Left cardiac atrium (tissue), 4 donors: ENCODE results near the gene NLRP7. TPM values are rescaled to one million over a fixed set of nuclear protein-coding genes. Genes with fewer than 3 reads are reported as not detected.
"Not testable (repeated sequence)": the region's sequence is repeated elsewhere in the genome, so short reads cannot be mapped to it uniquely, and the experiment has no call there.

Source experiments
- ATAC-seq, 2 donors: fragments of 200-7000 bp; cut with Tn5 transposase; one replicate each; pipeline ENCODE4 v1.9.1; 2020; ENCODE audit warnings: mild to moderate bottlenecking in 2 of 2, moderate library complexity in 2 of 2
- DNase-seq: peaks from one replicate; pipeline ENCODE4 v3.0.0-alpha.2; 2020
- intact Hi-C, 2 donors: fragments of 100-400 bp; cut with DNase I; formaldehyde crosslinking; loops; one replicate each; pipeline versions ENCODE4 v1.14.1 to v1.15.1; 2022 to 2023
- total RNA-seq, 2 donors: library from RNA; stranded (reverse); fragmentation: NEBNext Ultra II Directional; extraction: Animal tissue kit (Norgen Biotek cat#: 25700); gene quantifications; one replicate each; pipeline ENCODE4 v1.2.1, GENCODE V29; 2021
- donor health status: DM: no; HTN: yes; CAD: no.
- donor health status: DM: no; HTN: yes; CAD: no; lungs with severe emphysema.
- donor health status: DM: yes; HTN: yes; CAD: no.
- donor health status: Dilated cardiomyopathy.

NLRP7 gene
- total RNA-seq, 2 donors from 2014 or later = not detected

DNA sequence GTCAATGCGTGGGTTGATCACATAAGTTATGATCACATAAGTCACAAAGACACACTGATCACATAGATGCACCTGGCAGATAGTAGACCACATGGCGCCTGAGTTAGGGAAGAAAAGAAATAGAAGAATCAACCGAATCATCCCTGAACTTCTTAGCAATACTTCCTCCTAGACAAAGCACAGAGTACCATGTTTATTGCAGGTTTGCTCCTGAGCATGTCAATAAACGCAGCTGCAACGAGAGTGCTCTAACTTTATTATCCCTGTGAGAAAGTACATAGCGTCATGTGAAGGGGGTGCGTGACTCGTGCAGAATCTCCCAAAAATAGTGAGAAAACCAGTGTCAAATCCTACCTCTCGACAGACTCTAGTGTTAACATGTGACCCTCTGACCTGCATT lies 24.1 kb downstream of the NLRP7 start:
- ATAC-seq = no peak
- no peak for DNase-seq
- intact Hi-C loops = no loop called here

DNA sequence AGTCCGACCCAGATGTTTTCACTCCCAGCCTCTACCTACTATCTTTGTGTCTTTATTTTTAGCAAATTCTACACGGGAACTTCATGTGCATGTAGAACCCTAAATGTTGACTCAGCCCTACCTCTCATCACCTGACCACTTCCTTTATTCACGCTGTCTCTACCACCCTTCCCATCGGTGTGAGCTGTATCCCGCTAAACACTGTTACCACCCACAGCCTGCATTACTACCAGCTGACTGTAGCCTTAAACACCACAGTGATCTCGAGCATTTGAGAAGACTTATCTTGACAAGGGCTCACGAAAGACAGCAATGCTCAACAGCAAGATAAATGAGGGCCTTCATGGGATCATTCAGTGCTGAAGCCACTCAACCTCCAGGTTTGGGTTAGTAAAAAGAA lies 26.2 kb downstream of the NLRP7 start:
- ATAC-seq (no peak), DNase-seq (no peak)
- intact Hi-C loops = no loop called here

DNA sequence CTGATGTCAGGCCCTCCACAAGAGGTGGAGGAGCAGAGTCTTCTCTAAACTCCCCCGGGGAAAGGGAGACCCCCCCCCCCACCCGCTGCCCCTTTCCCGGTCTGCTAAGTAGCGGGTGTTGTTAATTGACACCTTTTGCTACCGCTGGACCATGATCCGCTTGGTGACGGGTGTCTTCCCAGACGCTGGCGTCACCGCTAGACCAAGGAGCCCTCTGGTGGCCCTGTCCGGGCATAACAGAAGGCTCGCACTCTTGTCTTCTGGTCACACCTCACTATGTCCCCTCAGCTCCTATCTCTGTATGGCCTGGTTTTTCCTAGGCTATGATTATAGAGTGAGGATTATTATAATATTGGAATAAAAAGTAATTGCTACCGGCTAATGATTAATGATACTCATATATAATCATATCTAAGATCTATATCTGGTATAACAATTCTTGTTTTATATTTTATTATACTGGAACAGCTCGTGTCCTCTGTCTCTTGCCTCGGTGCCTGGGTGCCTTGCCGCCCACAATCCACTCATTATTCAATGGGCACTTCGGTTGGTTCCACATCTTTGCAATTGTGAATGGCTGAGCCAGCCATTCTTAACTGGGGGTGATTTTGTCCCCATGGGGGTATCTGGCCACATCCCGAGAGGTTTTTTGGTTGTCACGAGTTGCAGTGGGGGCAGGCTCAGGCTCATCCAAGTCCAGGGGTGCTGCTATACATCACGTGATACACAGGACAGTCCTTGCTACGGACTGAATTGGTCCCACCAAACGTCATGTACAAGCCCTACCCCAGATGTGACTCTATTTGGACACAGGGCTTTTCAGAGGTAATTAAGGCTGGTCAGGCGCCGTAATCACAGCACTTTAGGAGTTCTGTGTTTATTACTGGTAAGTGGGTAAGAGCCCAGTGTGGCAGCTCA lies 27.4 kb downstream of the NLRP7 start:
- DNase-seq, ATAC-seq, intact Hi-C loops: not testable (repeated sequence)

DNA sequence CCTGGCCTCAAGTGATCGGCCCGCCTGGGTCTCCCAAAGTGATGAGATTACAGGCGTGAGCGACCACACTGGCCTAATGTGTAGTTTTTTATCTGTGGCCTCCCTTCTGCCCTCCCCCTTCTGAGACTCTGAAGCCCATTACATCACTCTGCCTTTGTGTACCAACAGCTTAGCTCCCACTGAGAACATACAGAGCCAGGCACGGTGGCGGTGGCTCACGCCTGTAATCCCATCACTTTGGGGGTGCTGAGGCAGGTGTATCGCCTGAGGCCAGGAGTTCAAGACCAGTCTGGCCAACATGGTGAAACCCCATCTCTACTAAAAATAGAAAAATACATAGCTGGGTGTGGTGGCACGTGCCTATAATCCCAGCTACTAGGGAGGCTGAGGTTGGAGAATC lies 28.8 kb downstream of the NLRP7 start:
- intact Hi-C loops = no loop called here
- no peak for DNase-seq
- no peak for ATAC-seq

DNA sequence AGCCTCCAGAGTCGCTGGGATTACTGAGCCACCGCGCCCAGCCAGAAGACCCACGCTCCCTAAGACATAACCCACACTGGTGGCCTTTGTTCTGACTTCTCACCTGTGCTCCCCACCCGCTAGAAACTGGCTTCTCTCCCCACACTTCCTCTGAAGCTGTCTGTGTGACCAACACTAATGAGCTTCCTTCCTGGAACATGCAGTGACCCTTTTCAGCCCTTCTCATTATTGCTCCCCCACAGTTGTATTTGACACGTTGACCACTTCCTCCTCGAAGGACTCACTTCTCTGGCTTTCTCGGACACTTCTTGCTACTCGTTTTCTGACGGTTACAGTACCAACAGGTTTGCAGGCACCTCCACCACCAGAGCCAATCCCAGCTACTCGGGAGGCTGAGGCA lies 30.5 kb downstream of the NLRP7 start:
- ATAC-seq (no peak), DNase-seq (no peak)
- intact Hi-C loops = no loop called here

DNA sequence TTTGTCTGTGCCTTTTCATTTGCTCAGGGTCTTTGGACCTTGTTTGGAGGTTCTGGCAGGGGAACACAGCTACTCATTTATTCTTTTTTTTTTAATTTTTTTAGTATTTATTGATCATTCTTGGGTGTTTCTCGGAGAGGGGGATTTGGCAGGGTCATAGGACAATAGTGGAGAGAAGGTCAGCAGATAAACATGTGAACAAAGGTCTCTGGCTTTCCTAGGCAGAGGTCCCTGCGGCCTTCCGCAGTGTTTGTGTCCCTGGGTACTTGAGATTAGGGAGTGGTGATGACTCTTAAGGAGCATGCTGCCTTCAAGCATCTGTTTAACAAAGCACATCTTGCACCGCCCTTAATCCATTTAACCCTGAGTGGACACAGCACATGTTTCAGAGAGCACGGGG lies 39.4 kb downstream of the NLRP7 start:
- intact Hi-C loops, DNase-seq, ATAC-seq: not testable (repeated sequence)

DNA sequence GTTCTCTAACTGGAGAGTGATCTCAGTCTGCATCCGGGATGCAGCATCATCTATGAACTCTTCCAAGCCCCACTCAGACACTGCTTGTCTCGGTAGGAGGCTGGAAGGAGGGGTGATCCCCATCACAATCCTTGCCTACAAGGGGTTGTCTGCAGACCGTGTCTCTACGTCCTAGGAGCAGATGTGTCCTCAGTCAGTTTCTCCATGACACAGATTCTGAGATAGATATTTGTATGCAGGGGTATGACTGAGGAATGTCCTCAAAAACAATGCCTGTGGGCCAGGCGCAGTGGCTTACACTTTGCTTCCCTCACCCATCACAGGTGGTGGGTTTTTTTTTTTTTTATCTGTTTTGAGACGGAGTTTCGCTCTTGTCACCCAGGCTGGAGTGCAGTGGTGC lies 40.5 kb downstream of the NLRP7 start:
- no peak for DNase-seq
- no peak for ATAC-seq
- intact Hi-C loops = no loop called here

DNA sequence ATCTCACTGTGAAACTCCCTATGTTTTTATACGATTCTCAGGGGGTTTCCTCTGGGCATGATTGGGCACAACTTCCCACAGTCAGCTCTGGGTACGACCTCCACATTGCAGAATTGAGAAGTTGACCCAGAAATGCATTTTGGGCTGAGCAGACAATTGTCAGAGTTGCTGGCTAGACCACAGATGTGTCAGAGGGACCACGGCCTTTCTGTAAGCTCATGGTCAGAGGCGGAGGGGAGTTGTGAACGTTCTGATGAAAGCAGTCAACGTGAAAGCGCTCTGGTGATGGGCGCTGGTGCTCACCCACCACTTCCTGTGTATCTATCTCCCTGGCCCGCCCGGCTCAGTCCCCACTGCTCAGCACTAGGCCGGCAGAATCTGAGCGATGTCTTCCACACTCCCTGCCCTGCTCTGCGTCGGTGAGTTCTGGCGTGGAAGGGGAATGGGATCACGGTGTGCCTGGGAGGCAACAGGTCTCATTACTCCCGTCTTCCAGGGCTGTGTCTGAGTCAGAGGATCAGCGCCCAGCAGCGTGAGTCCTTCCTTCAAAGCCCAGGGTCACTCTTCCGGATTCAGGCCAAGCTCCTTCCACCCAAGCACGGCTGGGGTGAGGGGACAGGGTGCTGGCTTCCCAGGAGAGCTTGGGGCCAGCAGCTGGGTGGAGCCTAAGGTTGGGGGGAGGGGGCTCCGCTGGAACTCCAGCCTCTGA lies 41.4 kb downstream of the NLRP7 start, which contains the start of gene NCR1:
Gene NCR1 (plus strand): TSS at position 346 of the 709 bp plus-strand sequence. CDS start 40 bp downstream, at position 386.
- intact Hi-C loops = no loop called here
- ATAC-seq = no peak

DNA sequence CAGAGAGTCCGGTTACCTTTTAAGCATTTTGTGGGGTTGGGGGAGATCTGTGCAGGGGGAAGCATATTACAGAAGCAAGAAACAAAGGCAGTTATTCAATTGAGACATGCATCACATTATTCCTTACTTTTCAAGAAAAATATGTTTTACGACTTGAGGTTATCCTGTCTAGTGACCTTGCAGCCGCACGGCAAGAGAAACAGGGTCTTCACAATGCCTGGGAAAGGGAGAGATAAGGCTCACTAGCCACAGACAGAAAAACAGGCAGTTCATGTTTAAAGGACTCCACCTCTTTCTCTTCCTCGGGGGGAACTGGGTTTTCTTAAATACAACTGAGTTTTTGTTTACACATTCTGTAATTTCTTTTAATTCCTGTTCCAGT lies 41.9 kb downstream of the NLRP7 start:
- intact Hi-C loops = no loop called here
- ATAC-seq = no peak
- no peak for DNase-seq

More for the DNA sequence above, 41.4 kb downstream of the NLRP7 start, which contains the start of gene NCR1:
- DNase-seq = no peak

DNA sequence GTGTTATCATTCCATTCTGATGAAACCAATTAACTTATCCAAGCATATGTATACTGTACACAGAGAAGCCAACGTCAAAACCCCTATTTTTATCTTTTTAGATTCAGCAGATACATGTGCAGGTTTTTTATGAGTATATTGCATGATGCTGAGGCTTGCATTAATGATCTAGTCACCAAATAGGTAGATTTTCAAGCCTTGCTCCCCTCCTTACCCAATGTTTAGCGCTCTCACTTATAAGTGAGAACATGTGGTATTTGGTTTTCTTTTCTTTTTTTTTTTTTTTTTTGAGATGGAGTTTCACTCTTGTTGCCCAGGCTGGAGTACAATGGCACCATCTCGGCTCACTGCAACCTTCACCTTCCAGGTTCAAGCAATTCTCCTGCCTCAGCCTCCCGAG lies 43.1 kb downstream of the NLRP7 start:
- DNase-seq, ATAC-seq, intact Hi-C loops: not testable (repeated sequence)

DNA sequence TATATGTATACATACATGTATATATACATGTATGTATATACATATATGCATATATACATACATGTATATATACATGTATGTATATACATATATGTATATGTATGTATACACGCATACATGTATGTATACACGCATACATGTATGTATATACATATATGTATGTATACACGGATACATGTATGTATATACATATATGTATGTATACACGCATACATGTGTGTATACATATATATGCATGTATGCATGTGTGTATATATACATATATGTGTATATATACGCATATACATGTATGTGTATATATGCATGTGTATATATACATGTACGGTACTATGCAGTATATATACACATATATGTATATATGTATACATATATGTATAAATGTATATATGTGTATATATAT lies 44.0 kb downstream of the NLRP7 start:
- intact Hi-C loops = no loop called here
- DNase-seq = no peak
- no peak for ATAC-seq

DNA sequence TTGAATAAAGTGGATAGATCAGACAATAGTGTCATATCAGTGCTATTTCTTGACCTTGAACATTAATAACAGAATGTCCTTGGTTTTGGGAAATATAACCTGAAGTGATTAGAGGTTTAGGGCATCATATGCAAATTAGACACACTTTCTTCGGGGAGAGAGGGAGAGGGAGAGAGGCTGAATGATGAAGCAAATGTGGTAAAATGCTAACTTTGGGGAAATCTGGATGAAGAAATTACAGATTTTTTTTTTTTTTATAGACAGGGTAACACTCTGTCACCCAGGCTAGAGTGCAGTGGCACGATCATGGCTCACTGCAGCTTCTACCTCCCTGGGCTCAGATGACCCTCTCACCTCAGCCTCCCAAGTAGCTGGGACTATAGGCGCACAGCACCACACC lies 45.3 kb downstream of the NLRP7 start:
- intact Hi-C loops = no loop called here
- ATAC-seq = no peak
- no peak for DNase-seq

DNA sequence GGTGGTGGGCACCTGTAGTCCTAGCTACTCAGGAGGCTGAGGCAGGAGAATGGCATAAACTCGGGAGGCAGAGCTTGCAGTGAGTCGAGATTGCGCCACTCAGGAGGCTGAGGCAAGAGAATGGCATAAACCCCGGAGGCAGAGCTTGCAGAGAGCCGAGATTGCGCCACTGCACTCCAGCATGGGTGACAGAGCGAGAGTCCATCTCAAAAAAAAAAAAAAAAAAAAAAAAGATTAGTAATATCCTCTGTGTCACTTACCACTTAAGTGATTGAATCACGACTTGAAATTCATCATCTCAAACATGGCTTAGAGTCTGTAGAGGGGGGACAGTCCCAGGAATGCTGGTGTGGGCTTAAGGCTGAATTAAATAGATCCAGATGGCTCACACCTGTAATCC lies 46.2 kb downstream of the NLRP7 start:
- intact Hi-C loops, ATAC-seq: not testable (repeated sequence)
- peak; percentile 28 for DNase-seq

DNA sequence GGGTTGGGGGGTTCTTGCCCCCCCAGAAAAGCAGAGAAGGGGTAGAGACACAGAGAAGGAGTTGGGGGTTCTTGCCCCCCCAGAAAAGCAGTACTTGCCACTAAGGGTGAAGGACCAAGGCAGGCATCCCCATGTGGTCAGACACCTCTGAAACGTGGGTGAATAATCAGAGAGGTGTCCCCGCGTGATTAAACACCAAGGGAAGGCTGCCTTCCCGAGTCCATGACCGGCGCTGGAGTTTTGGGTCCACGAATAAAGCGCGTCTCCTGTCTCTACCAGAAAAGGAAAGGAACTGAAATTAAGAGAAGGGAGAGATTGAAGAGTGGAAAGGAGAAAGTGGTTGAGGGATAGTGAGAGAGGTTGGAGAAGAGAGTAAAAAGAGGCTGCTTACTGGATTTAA lies 47.7 kb downstream of the NLRP7 start:
- intact Hi-C loops, DNase-seq, ATAC-seq: not testable (repeated sequence)

DNA sequence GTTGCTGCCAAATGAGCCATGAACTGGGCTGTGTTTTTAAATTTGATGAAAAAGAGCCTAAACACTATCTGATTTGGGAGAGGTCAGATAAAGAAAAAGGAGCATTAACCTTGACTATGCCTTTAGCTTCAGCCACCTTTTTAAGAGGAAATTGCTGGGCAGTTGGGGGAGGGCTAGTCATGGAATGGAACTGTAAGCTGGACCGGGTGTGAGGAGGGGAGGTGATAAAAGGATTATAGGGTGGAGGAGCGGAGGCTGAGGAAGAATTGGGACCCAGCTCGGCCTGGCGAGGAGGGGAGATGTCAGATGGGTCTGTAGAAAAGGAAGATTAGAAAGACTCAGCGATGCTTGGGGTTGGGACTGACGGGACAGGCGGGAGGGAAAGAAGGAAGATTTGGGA lies 48.6 kb downstream of the NLRP7 start:
- DNase-seq, intact Hi-C loops, ATAC-seq: not testable (repeated sequence)

DNA sequence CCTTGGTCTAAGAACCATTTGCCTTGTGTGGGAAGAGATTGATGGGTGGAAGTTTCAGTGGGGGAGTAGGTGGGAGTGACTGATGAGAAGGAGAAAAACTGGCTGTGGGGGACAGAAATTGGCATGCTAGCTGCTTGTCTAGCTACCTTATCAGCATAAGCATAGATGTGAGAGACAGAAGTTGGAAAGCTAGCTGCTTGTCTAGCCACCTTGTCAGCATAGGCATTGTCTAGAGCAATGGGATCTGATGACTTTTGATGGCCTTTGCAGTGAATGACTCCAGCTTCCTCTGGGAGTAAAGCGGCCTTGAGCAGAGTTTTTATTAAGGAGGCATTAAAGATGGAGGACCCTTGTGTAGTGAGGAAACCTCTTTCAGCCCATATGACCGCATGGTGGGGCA lies 51.3 kb downstream of the NLRP7 start:
- intact Hi-C loops = no loop called here
- ATAC-seq (no peak), DNase-seq (no peak)

DNA sequence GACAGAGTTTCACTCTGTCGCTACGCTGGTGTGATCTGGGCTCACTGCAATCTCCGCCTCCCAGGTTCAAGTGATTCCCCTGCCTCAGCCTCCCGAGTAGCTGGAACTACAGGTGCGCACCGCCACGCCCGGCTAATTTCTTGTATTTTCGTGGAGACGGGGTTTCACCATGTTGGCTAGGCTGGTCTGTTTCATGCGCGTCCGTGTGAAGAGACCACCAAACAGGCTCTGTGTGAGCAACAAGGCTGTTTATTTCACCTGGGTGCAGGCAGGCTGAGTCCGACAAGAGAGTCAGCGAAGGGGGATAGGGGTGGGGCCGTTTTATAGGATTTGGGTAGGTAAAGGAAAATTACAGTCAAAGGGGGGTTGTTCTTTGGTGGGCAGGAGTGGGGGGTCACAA lies 53.2 kb downstream of the NLRP7 start:
- intact Hi-C loops, ATAC-seq, DNase-seq: not testable (repeated sequence)

DNA sequence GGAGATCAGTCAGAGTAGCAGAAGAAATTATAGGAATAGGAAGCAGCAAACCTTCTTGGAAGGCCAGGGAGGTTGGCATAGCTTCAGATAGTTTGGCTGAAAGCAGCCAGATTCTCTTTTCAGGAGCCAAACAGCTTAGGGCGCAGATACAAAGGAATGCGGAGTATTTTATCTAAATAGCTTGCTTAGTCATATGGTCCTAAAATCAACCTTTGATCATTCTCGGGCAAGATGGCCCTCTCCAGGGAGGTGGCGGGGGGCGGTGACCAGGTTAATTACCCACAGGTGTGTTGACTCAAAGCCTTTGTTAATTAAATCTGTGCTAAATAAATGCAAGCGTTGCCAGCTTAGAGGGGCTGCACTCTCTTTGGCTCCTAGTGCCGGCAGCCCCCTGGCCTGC lies 53.9 kb downstream of the NLRP7 start:
- ATAC-seq (peak in 1 of 2 donors; percentile 32), DNase-seq (no peak)
- intact Hi-C loops = no loop called here

DNA sequence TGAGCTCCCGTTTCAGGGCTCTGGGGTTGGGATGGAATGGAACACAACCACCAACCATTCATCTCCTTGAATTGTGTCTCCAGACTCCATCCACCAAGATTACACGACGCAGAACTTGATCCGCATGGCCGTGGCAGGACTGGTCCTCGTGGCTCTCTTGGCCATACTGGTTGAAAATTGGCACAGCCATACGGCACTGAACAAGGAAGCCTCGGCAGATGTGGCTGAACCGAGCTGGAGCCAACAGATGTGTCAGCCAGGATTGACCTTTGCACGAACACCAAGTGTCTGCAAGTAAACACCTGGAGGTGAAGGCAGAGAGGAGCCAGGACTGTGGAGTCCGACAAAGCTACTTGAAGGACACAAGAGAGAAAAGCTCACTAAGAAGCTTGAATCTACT lies 57.8 kb downstream of the NLRP7 start:
- no peak for DNase-seq
- intact Hi-C loops = no loop called here
- no peak for ATAC-seq

DNA sequence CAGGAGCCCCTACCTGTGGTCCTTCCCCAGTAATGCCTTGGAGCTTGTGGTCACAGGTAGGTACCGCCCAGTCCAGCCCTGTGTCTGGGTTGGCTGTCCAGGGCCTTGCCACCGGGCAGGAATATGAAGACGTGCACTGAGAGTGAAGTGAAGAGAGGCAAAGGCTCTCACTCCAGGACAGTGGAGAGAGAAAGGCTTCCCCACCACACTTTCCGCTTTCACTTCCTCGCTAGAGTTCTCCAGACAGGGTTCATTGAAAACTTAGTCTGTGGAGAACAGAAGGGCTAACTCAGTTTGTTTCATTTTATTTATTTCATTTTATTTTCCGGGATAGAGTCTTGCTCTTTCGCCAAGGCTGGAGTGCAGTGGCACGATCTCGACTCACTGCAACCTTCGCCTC lies 59.1 kb downstream of the NLRP7 start:
- DNase-seq = no peak
- intact Hi-C loops = no loop called here
- ATAC-seq = no peak
